Keratinocyte (primary cell): ENCODE results near the gene CTIF. TPM values are rescaled to one million over a fixed set of nuclear protein-coding genes. Genes with fewer than 3 reads are reported as not detected.

Experiments
- DNase-seq: peaks from one replicate; pipeline ENCODE4 v3.0.0-alpha.2; 2011; ENCODE audit warnings: low read depth, missing footprints, low spot score
- FAIRE-seq: peaks from 2 replicates; lab custom pipeline; 2011; peaks lifted over from hg19 to GRCh38; lab: Jason Lieb, UNC
- H2AFZ ChIP-seq: 2 replicates; pipeline ENCODE4 v1.6.0; 2012; ENCODE audit warnings: low read length, control low read depth, inconsistent platforms; ENCODE audit not compliant: control insufficient read depth
- H3K27ac ChIP-seq: 2 replicates; pipeline ENCODE4 v1.5.1; 2011; ENCODE audit warnings: low read length; ENCODE audit not compliant: control insufficient read depth, insufficient read depth
- H3K27me3 ChIP-seq: 3 replicates; pipeline ENCODE4 v1.6.0; 2011; ENCODE audit warnings: low read length; ENCODE audit not compliant: control insufficient read depth, insufficient read depth; ENCODE audit errors: extremely low read depth
- H3K36me3 ChIP-seq, 2 experiments: 2 replicates in 1 of 2; 3 replicates in 1 of 2; pipeline ENCODE4 v1.5.1; 2011; ENCODE audit warnings: low read length in 2 of 2, mild to moderate bottlenecking in 1 of 2; ENCODE audit not compliant: control insufficient read depth in 2 of 2, insufficient read depth in 2 of 2; ENCODE audit errors: extremely low read depth in 1 of 2
- H3K4me1 ChIP-seq: 3 replicates; pipeline ENCODE4 v1.5.1; 2011; ENCODE audit warnings: low read length; ENCODE audit not compliant: control insufficient read depth, insufficient read depth; ENCODE audit errors: extremely low read depth
- H3K4me2 ChIP-seq: 3 replicates; pipeline ENCODE4 v1.6.0; 2011; ENCODE audit warnings: low read depth, low read length; ENCODE audit not compliant: control insufficient read depth, insufficient read depth; ENCODE audit errors: extremely low read depth
- H3K4me3 ChIP-seq, 3 experiments: fragments of 200-600 bp in 1 of 3; sonication (generic) in 1 of 3; 2 replicates in 2 of 3; 3 replicates in 1 of 3; pipeline ENCODE4 v1.5.1; 2011 to 2016; ENCODE audit warnings: low read length in 3 of 3, mild to moderate bottlenecking in 3 of 3, control low read depth in 2 of 3, inconsistent platforms in 1 of 3, low read depth in 1 of 3, mixed read lengths in 1 of 3, mixed run types in 1 of 3, moderate library complexity in 1 of 3; ENCODE audit not compliant: control insufficient read depth in 2 of 3, insufficient read depth in 2 of 3; ENCODE audit errors: extremely low read depth in 1 of 3
- H3K79me2 ChIP-seq: 2 replicates; pipeline ENCODE4 v1.6.0; 2012; ENCODE audit warnings: low read length; ENCODE audit not compliant: control insufficient read depth, insufficient read depth
- H3K9ac ChIP-seq: 3 replicates; pipeline ENCODE4 v1.6.0; 2011; ENCODE audit warnings: low read length; ENCODE audit not compliant: control insufficient read depth, insufficient read depth; ENCODE audit errors: extremely low read depth
- H3K9me1 ChIP-seq: 3 replicates; pipeline ENCODE4 v1.6.0; 2011; ENCODE audit warnings: low read length; ENCODE audit not compliant: control insufficient read depth, insufficient read depth; ENCODE audit errors: extremely low read depth
- H3K9me3 ChIP-seq: 2 replicates; pipeline ENCODE4 v1.5.1; 2012; ENCODE audit warnings: low read depth, low read length; ENCODE audit not compliant: control insufficient read depth
- H4K20me1 ChIP-seq: 3 replicates; pipeline ENCODE4 v1.6.0; 2011; ENCODE audit warnings: low read length; ENCODE audit not compliant: control insufficient read depth, insufficient read depth; ENCODE audit errors: extremely low read depth
- EZH2 ChIP-seq: IDR thresholded peaks from one replicate; pipeline ENCODE4 v1.6.1; 2012; ENCODE audit warnings: inconsistent platforms, mild to moderate bottlenecking, low read length, moderate library complexity
- dilution Hi-C: fragments of 300-500 bp; cut with MboI; formaldehyde crosslinking; loops from one replicate; pipeline ENCODE4 v1.7.0; 2020; ENCODE audit warnings: low sequenced_read_pairs; ENCODE audit not compliant: extremely low pct_ligation_motif_present
- polyA plus RNA-seq, 5 experiments: library from polyadenylated mRNA; depleted of rRNA in 3 of 5; stranded (reverse) in 3 of 5; stranded (forward) in 1 of 5; unstranded in 1 of 5; fragments of >200 nt; gene quantifications; 1 replicate in 1 of 5; 2 replicates in 3 of 5; 3 replicates in 1 of 5; pipeline versions ENCODE4 v1.2.1 to v1.2.3, GENCODE V29; 2011 to 2012; ENCODE audit warnings: missing spikeins in 2 of 5, low read depth in 1 of 5, low replicate concordance in 1 of 5
- TF ChIP-seq, protein P1 (sequence below), 3 experiments: IDR thresholded peaks in 1 of 3; conservative IDR thresholded peaks in 1 of 3; optimal IDR thresholded peaks in 1 of 3; 2 replicates in 2 of 3; 3 replicates in 1 of 3; pipeline versions ENCODE3 to v1.5.1; 2011; ENCODE audit warnings: low read length in 3 of 3, mild to moderate bottlenecking in 3 of 3, moderate library complexity in 2 of 3, control low read depth in 1 of 3, inconsistent platforms in 1 of 3; ENCODE audit not compliant: insufficient read depth in 2 of 3; ENCODE audit errors: extremely low read depth in 1 of 3

The CTIF gene
- polyA plus RNA-seq, 1 donor (not counting 4 experiments of a cell fraction or from before 2014, with no cell fraction given): 15.0 TPM

DNA sequence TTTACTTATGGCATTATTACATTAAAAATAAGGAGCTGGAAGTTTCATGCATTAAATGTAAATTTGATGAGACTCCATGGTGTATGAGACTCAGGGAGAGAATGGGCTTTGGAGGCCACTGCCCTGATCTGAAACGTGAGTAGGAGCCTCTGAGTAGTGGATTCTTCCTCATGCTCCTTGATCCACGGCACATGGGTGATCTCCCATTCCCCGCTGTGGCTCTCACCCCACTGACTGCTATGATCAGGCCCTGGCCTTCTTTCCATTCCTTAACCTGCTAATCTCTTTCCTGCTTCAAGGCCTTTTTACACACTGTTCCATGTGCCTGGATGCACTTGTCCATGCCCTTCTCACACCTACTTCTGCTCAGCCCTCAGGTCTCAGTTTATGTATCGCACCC, 343.5 kb downstream of the CTIF start:
- Histone ChIP-seq H3K36me3 (no peaks in the 10 kb centered on the region), H3K9me3 (no peaks in the 10 kb centered on the region), H3K4me1 (peaks cover 3% of the 10 kb centered on the region), H2AFZ (no peak overlapping the region), H4K20me1 (no peaks in the 10 kb centered on the region), H3K9ac (no peak overlapping the region), H3K4me3 (no peak overlapping the region), H3K9me1 (no peaks in the 10 kb centered on the region), H3K4me2 (no peak overlapping the region), H3K27ac (no peak overlapping the region), H3K79me2 (no peaks in the 10 kb centered on the region), H3K27me3 (no peaks in the 10 kb centered on the region)
- no peak for DNase-seq
- TF ChIP-seq, protein P1, sequence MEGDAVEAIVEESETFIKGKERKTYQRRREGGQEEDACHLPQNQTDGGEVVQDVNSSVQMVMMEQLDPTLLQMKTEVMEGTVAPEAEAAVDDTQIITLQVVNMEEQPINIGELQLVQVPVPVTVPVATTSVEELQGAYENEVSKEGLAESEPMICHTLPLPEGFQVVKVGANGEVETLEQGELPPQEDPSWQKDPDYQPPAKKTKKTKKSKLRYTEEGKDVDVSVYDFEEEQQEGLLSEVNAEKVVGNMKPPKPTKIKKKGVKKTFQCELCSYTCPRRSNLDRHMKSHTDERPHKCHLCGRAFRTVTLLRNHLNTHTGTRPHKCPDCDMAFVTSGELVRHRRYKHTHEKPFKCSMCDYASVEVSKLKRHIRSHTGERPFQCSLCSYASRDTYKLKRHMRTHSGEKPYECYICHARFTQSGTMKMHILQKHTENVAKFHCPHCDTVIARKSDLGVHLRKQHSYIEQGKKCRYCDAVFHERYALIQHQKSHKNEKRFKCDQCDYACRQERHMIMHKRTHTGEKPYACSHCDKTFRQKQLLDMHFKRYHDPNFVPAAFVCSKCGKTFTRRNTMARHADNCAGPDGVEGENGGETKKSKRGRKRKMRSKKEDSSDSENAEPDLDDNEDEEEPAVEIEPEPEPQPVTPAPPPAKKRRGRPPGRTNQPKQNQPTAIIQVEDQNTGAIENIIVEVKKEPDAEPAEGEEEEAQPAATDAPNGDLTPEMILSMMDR (optimal IDR thresholded peaks at IDR 0.05 in 1 of 3, IDR thresholded peaks at IDR 0.05 in 1 of 3, conservative IDR thresholded peaks at IDR 0.05 in 1 of 3; ENCODE audit: extremely low read depth in 1 of 3, insufficient read depth in 2 of 3, low read length in 3 of 3): no peak
- no peak for TF ChIP-seq EZH2
- dilution Hi-C loops: no loop called here
- FAIRE-seq: peak; percentile 9

DNA sequence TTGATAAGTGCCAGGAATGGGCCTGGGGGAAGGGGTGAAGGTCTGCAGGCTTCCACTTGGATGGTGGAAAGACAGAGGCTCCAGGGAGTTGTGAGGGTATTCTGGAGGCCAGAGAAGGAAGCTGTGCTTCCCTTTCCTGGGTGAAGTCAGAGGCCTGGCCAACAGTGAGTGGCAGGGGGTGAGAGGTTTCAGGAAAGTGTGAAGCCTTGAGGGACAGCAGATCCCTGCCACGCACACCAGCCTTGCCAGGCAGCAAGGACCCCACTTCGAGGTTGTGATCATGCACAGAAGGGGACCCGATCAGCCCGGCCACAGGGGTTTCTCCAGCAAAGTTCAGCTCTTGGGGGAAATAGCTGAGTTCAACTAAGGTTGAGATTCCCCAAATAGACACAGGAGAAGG, 345.5 kb downstream of the CTIF start:
- Histone ChIP-seq H3K27me3 (no peaks in the 10 kb centered on the region), H3K4me3 (no peak overlapping the region), H4K20me1 (no peaks in the 10 kb centered on the region), H3K9me3 (no peaks in the 10 kb centered on the region), H3K36me3 (no peaks in the 10 kb centered on the region), H3K79me2 (no peaks in the 10 kb centered on the region), H3K4me1 (peaks cover 1% of the 10 kb centered on the region), H3K4me2 (no peak overlapping the region), H2AFZ (no peak overlapping the region), H3K9ac (no peak overlapping the region), H3K27ac (no peak overlapping the region), H3K9me1 (no peaks in the 10 kb centered on the region)
- FAIRE-seq (no peak), DNase-seq (no peak)
- TF ChIP-seq, protein P1 (optimal IDR thresholded peaks at IDR 0.05 in 1 of 3, IDR thresholded peaks at IDR 0.05 in 1 of 3, conservative IDR thresholded peaks at IDR 0.05 in 1 of 3; ENCODE audit: extremely low read depth in 1 of 3, insufficient read depth in 2 of 3, low read length in 3 of 3): no peak
- dilution Hi-C loops: no loop called here
